Measurements from ENCODE around the gene CELF4. TPM values are rescaled to one million over a fixed set of nuclear protein-coding genes. Genes with fewer than 3 reads are reported as not detected.
A peak's percentile ranks its signal among the peaks of the same experiment; 100 is the strongest.

CELF4 gene
- total RNA-seq, 2 donors from 2014 or later, result not detected

- H3K36me3 Mint-ChIP-seq (ENCODE audit: low read depth), result peaks cover 4% of the 10 kb centered on the region
- H3K27me3 Mint-ChIP-seq, result peaks cover 71% of the 10 kb centered on the region
- no peak for ATAC-seq
- H3K4me1 Mint-ChIP-seq, result peaks cover 4% of the 10 kb centered on the region
- H3K27ac Mint-ChIP-seq, result no peak overlapping the region
- DNase-seq, result no peak
- no peak overlapping the region for H3K4me3 Mint-ChIP-seq
- no peaks in the 10 kb centered on the region for H3K9me3 ChIP-seq (ENCODE audit: control insufficient read depth, low read length, poor library complexity, severe bottlenecking)
These were observed 26.9 kb downstream of the CELF4 start for GRCh38 chr18:37538526-37539205.

- no peak overlapping the region for H3K27ac Mint-ChIP-seq
- peak; percentile 41 for ATAC-seq
- no peak for DNase-seq
- no peaks in the 10 kb centered on the region for H3K9me3 ChIP-seq (ENCODE audit: control insufficient read depth, low read length, poor library complexity, severe bottlenecking)
- H3K4me3 Mint-ChIP-seq, result no peak overlapping the region
- H3K4me1 Mint-ChIP-seq, result peaks cover 4% of the 10 kb centered on the region
- H3K36me3 Mint-ChIP-seq (ENCODE audit: low read depth), result peaks cover 4% of the 10 kb centered on the region
- H3K27me3 Mint-ChIP-seq, result peaks cover 71% of the 10 kb centered on the region
These were observed 27.6 kb downstream of the CELF4 start for GRCh38 chr18:37537868-37538525.

- H3K9me3 ChIP-seq (ENCODE audit: control insufficient read depth, low read length, poor library complexity, severe bottlenecking), result no peaks in the 10 kb centered on the region
- Mint-ChIP-seq H3K4me3 (no peak overlapping the region), H3K27ac (no peak overlapping the region), H3K36me3 (ENCODE audit: low read depth) (peaks cover 4% of the 10 kb centered on the region), H3K27me3 (peaks cover 76% of the 10 kb centered on the region), H3K4me1 (peaks cover 4% of the 10 kb centered on the region)
- no peak for ATAC-seq
- DNase-seq, result no peak
These were observed 28.9 kb downstream of the CELF4 start for GRCh38 chr18:37536656-37537055.

GRCh38 chr18:37535968-37536367 lies 29.6 kb downstream of the CELF4 start:
- H3K27ac Mint-ChIP-seq, result no peak overlapping the region
- ATAC-seq (no peak), DNase-seq (no peak)
- H3K36me3 Mint-ChIP-seq (ENCODE audit: low read depth), result peaks cover 4% of the 10 kb centered on the region
- H3K4me3 Mint-ChIP-seq, result no peak overlapping the region
- peaks cover 71% of the 10 kb centered on the region for H3K27me3 Mint-ChIP-seq
- peaks cover 4% of the 10 kb centered on the region for H3K4me1 Mint-ChIP-seq
- H3K9me3 ChIP-seq (ENCODE audit: control insufficient read depth, low read length, poor library complexity, severe bottlenecking), result no peaks in the 10 kb centered on the region

GRCh38 chr18:37534627-37535026 lies 31.0 kb downstream of the CELF4 start:
- H3K4me1 Mint-ChIP-seq, result peaks cover 6% of the 10 kb centered on the region
- H3K27me3 Mint-ChIP-seq, result peaks cover 59% of the 10 kb centered on the region
- H3K4me3 Mint-ChIP-seq, result no peak overlapping the region
- peaks cover 4% of the 10 kb centered on the region for H3K36me3 Mint-ChIP-seq (ENCODE audit: low read depth)
- no peaks in the 10 kb centered on the region for H3K9me3 ChIP-seq (ENCODE audit: control insufficient read depth, low read length, poor library complexity, severe bottlenecking)
- no peak overlapping the region for H3K27ac Mint-ChIP-seq
- DNase-seq (no peak), ATAC-seq (no peak)

- Mint-ChIP-seq H3K4me3 (no peak overlapping the region), H3K4me1 (peaks cover 6% of the 10 kb centered on the region), H3K36me3 (ENCODE audit: low read depth) (peaks cover 4% of the 10 kb centered on the region), H3K27me3 (peaks cover 60% of the 10 kb centered on the region), H3K27ac (no peak overlapping the region)
- ATAC-seq (no peak), DNase-seq (no peak)
- no peaks in the 10 kb centered on the region for H3K9me3 ChIP-seq (ENCODE audit: control insufficient read depth, low read length, poor library complexity, severe bottlenecking)
These were observed 31.7 kb downstream of the CELF4 start for GRCh38 chr18:37533647-37534584.

GRCh38 chr18:37532917-37533316 lies 32.7 kb downstream of the CELF4 start:
- Mint-ChIP-seq H3K27ac (no peak overlapping the region), H3K4me1 (peaks cover 2% of the 10 kb centered on the region), H3K27me3 (peaks cover 51% of the 10 kb centered on the region), H3K36me3 (ENCODE audit: low read depth) (no peaks in the 10 kb centered on the region), H3K4me3 (no peak overlapping the region)
- H3K9me3 ChIP-seq (ENCODE audit: control insufficient read depth, low read length, poor library complexity, severe bottlenecking), result no peaks in the 10 kb centered on the region
- ATAC-seq (no peak), DNase-seq (no peak)

GRCh38 chr18:37529863-37530262 lies 35.7 kb downstream of the CELF4 start:
- H3K4me3 Mint-ChIP-seq, result no peak overlapping the region
- DNase-seq (no peak), ATAC-seq (no peak)
- H3K27ac Mint-ChIP-seq, result no peak overlapping the region
- peaks cover 4% of the 10 kb centered on the region for H3K36me3 Mint-ChIP-seq (ENCODE audit: low read depth)
- no peaks in the 10 kb centered on the region for H3K9me3 ChIP-seq (ENCODE audit: control insufficient read depth, low read length, poor library complexity, severe bottlenecking)
- peaks cover 8% of the 10 kb centered on the region for H3K4me1 Mint-ChIP-seq
- H3K27me3 Mint-ChIP-seq, result peaks cover 59% of the 10 kb centered on the region

- Mint-ChIP-seq H3K27me3 (peaks cover 61% of the 10 kb centered on the region), H3K36me3 (ENCODE audit: low read depth) (peaks cover 5% of the 10 kb centered on the region), H3K27ac (no peak overlapping the region), H3K4me1 (peaks cover 8% of the 10 kb centered on the region), H3K4me3 (peak overlapping the region; percentile 19)
- ATAC-seq (no peak), DNase-seq (no peak)
- no peaks in the 10 kb centered on the region for H3K9me3 ChIP-seq (ENCODE audit: control insufficient read depth, low read length, poor library complexity, severe bottlenecking)
These were observed 36.3 kb downstream of the CELF4 start for GRCh38 chr18:37529296-37529695.

- ATAC-seq, result no peak
- Mint-ChIP-seq H3K4me3 (no peak overlapping the region), H3K4me1 (peaks cover 8% of the 10 kb centered on the region), H3K27me3 (peaks cover 64% of the 10 kb centered on the region), H3K27ac (no peak overlapping the region), H3K36me3 (ENCODE audit: low read depth) (peaks cover 5% of the 10 kb centered on the region)
- DNase-seq, result no peak
- no peaks in the 10 kb centered on the region for H3K9me3 ChIP-seq (ENCODE audit: control insufficient read depth, low read length, poor library complexity, severe bottlenecking)
These were observed 38.2 kb downstream of the CELF4 start for GRCh38 chr18:37527395-37527794.

- no peak overlapping the region for H3K4me3 Mint-ChIP-seq
- DNase-seq (no peak), ATAC-seq (no peak)
- H3K4me1 Mint-ChIP-seq, result peaks cover 5% of the 10 kb centered on the region
- H3K27me3 Mint-ChIP-seq, result peaks cover 55% of the 10 kb centered on the region
- peaks cover 5% of the 10 kb centered on the region for H3K36me3 Mint-ChIP-seq (ENCODE audit: low read depth)
- no peak overlapping the region for H3K27ac Mint-ChIP-seq
- no peaks in the 10 kb centered on the region for H3K9me3 ChIP-seq (ENCODE audit: control insufficient read depth, low read length, poor library complexity, severe bottlenecking)
These were observed 40.4 kb downstream of the CELF4 start for GRCh38 chr18:37525262-37525585.

GRCh38 chr18:37524498-37525261 lies 40.9 kb downstream of the CELF4 start:
- no peak overlapping the region for H3K27ac Mint-ChIP-seq
- H3K4me1 Mint-ChIP-seq, result peaks cover 5% of the 10 kb centered on the region
- peaks cover 56% of the 10 kb centered on the region for H3K27me3 Mint-ChIP-seq
- peaks cover 5% of the 10 kb centered on the region for H3K36me3 Mint-ChIP-seq (ENCODE audit: low read depth)
- no peak overlapping the region for H3K4me3 Mint-ChIP-seq
- DNase-seq (no peak), ATAC-seq (no peak)
- no peaks in the 10 kb centered on the region for H3K9me3 ChIP-seq (ENCODE audit: control insufficient read depth, low read length, poor library complexity, severe bottlenecking)

GRCh38 chr18:37524139-37524497 lies 41.5 kb downstream of the CELF4 start:
- Mint-ChIP-seq H3K27me3 (peaks cover 57% of the 10 kb centered on the region), H3K36me3 (ENCODE audit: low read depth) (peaks cover 5% of the 10 kb centered on the region)

More at GRCh38 chr18:37524139-37524497, 41.5 kb downstream of the CELF4 start:
- H3K27ac Mint-ChIP-seq, result no peak overlapping the region
- ATAC-seq (no peak), DNase-seq (no peak)
- H3K4me1 Mint-ChIP-seq, result peaks cover 5% of the 10 kb centered on the region
- H3K9me3 ChIP-seq (ENCODE audit: control insufficient read depth, low read length, poor library complexity, severe bottlenecking), result no peaks in the 10 kb centered on the region
- no peak overlapping the region for H3K4me3 Mint-ChIP-seq

Data from T-helper 17 cell (primary cell).